MM.1S (cell line): ENCODE data around the gene FUCA1.

Source experiments
- CTCF ChIP-seq: fragments of 300-600 bp; sonication (generic); IDR thresholded peaks from 2 replicates; pipeline ENCODE4 v1.5.1; 2016; ENCODE audit warnings: antibody characterized with exemption, low read length, mixed read lengths
- EZH2phosphoT487 ChIP-seq: fragments of 300-600 bp; sonication (generic); IDR thresholded peaks from 2 replicates; pipeline ENCODE4 v1.6.1; 2018; ENCODE audit warnings: antibody characterized with exemption, low read length

- TF ChIP-seq CTCF: no peak
- TF ChIP-seq EZH2phosphoT487: no peak
These were observed 54.1 kb downstream of the FUCA1 start for GRCh38 chr1:23814016-23814415.
